GM12801 (cell line): ENCODE results near the gene ADGRG1.

Source experiments
- TF ChIP-seq, protein P1 (sequence below): IDR thresholded peaks from one replicate; pipeline ENCODE4 v1.5.1; 2011; ENCODE audit warnings: control low read depth; ENCODE audit not compliant: insufficient read length; ENCODE audit errors: extremely low read depth

Gene ADGRG1

DNA sequence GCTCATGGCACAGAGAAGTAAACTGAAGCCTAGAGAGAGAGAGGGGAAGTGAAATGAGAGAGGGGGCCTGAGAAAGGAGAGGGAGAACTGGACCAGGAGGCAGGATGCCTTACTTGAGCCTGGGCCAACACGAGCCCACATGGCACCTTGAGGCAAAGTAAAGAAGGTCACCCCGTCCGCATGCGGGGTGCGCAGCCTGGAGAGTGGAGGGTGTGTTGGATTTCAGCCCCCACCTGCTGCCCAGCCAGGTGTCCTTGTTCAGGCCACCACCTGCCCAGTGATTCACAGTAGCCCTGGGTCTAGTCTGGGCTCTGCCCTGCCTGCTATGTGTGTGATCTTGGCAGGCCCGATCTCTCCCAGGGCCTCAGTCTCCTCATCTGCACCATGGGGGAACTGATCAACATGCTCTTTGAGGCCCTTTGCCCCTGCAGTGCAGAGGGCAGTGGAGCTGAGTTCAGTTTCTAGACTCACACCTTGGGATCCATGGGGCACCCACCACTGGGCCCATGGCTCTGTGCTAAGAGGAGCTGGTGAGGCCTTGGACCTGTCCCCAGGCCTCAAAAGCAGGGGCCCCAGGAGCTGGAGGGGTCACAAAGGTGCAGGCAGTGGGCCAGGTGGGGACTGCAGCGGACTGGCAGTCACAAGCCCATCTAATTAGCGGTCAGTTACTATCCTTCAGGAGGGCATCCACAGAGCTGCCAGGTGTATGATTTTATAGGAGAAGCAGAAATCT, 56.4 kb downstream of the ADGRG1 start:
- TF ChIP-seq, protein P1, sequence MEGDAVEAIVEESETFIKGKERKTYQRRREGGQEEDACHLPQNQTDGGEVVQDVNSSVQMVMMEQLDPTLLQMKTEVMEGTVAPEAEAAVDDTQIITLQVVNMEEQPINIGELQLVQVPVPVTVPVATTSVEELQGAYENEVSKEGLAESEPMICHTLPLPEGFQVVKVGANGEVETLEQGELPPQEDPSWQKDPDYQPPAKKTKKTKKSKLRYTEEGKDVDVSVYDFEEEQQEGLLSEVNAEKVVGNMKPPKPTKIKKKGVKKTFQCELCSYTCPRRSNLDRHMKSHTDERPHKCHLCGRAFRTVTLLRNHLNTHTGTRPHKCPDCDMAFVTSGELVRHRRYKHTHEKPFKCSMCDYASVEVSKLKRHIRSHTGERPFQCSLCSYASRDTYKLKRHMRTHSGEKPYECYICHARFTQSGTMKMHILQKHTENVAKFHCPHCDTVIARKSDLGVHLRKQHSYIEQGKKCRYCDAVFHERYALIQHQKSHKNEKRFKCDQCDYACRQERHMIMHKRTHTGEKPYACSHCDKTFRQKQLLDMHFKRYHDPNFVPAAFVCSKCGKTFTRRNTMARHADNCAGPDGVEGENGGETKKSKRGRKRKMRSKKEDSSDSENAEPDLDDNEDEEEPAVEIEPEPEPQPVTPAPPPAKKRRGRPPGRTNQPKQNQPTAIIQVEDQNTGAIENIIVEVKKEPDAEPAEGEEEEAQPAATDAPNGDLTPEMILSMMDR, result no peak

DNA sequence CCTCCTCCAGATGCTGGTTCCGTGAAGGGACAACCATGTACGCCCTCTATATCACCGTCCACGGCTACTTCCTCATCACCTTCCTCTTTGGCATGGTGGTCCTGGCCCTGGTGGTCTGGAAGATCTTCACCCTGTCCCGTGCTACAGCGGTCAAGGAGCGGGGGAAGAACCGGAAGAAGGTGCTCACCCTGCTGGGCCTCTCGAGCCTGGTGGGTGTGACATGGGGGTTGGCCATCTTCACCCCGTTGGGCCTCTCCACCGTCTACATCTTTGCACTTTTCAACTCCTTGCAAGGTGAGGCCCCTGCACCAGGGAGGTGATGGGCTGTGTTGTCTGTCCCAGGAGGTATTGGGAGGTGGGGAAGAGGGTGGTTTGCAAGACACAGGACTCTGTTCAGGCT, 57.2 kb downstream of the ADGRG1 start:
- TF ChIP-seq, protein P1, result no peak

DNA sequence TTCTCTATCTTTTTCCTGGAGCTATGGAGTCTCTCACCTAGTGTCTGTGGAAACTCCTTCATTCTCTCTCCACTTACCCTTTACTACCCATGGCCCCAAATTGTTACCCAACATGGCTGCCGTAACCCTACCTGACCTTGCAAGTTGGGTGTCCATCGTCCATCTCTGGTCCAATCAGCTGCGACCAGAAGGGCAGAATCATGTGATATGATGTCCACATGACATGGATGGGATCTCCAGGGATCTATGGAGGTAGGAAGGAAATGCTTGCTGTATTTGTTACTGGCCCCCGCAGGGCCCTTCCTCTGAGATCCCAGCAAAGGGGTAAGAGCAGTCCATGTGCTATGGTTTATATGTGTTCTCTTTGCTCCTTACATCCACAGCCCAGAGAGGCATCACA, 58.1 kb downstream of the ADGRG1 start:
- TF ChIP-seq, protein P1, result no peak

DNA sequence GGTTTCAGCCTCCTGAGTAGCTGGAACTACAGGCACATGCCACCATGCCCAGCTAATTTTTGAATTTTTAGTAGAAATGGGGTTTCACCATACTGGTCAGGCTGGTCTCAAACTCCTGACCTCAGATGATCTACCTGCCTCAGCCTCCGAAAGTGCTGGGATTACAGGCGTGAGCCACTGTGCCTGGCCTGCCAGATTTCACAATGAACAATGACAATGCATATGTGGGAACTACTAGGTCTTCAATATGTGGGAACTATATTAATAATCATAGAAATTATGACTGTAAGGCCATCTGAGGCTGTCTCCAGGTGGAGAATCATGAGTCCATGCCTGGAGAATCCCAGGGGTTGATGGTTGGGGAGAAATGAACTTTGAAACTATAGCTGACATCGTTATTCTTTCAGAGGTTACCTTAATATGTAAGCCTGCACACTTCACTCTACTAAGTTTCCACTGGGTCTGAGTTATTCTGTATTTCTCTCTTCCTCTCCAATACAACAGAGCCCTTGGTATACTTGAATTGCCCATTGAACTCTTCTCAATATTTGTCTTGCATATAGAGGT, 59.0 kb downstream of the ADGRG1 start:
- TF ChIP-seq, protein P1, result no peak

DNA sequence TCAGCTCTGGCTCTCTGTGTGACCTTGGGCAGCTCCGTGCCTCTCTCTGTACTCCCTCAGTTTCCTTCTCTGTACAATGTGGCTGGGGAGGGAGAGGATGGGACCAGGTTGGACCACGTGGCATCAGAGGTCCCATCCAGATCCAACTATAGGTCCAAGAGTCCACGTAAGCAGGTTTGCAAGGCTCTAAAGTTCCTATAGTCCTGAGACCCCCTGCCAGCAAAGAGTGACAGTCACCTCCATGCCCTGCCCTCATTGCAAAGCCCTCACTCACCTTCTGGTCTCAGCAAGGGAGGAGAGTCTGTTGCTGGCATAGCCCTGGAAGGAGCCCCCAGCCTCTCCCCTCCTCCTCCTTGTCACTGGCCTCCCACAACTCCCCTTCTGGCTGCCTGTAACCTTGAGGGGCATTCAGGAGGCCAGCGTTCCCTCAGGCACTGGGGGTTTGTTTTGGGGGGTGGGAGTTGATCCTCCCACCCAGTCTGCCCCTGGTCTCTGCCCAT, 60.1 kb downstream of the ADGRG1 start:
- TF ChIP-seq, protein P1, result no peak

DNA sequence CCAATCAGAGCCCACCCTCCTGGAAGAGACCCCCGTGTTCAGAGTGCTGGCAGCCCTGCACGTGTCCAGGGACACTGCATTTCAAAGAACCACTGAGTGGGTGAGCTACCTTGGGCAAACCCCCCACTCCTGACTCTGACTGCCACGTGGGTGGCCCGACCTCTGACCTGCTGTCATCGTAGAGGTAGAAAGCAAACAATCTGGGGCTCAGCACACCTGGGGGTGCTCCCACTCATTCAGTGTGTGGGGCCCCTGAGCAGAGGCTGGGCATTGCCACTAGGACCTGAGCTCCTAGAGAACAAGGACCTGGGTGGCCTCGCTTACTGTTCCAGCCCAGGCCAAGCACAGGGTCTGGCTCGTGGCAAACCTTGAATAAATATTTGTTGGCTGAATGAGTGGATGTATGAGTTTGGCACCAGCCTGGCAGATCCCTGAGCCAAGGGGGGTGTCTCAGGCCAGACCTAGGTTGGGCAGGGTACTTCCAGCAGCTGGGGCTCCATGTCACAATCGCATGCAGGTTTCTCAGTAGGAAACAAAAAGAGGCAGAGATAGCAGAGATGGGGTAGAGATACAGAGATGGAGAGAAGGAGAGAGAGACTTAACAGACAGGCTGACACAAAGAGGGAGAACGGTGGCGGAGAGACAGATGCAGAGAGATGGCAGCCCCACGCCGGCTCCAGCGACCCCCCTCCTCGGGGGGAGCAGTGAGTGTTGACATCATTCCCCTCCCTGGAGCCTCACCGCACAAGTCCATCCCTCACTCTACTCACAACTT, 60.7 kb downstream of the ADGRG1 start:
- TF ChIP-seq, protein P1, result no peak
